Prostate gland (tissue), 2 donors: ENCODE data around the gene BUD23.

ENCODE experiments used
- POLR2AphosphoS5 ChIP-seq: sonication (generic); formaldehyde crosslinking; IDR thresholded peaks from one replicate; pipeline ENCODE4 v1.6.1; 2017; ENCODE audit warnings: antibody characterized with exemption
- TF ChIP-seq, protein P1 (sequence below), 4 experiments: fragments of 200-600 bp in 2 of 4; fragments of 450-650 bp in 2 of 4; sonication (generic) in 2 of 4; IDR thresholded peaks; 1 replicate in 3 of 4; 2 replicates in 1 of 4; pipeline ENCODE4 v1.5.1; 2016 to 2019; ENCODE audit warnings: antibody characterized with exemption in 4 of 4, mild to moderate bottlenecking in 2 of 4, moderate library complexity in 2 of 4

GRCh38 chr7:73648593-73649332 is 34.6 kb upstream of the BUD23 start:
- TF ChIP-seq POLR2AphosphoS5: no peak
- TF ChIP-seq, protein P1, sequence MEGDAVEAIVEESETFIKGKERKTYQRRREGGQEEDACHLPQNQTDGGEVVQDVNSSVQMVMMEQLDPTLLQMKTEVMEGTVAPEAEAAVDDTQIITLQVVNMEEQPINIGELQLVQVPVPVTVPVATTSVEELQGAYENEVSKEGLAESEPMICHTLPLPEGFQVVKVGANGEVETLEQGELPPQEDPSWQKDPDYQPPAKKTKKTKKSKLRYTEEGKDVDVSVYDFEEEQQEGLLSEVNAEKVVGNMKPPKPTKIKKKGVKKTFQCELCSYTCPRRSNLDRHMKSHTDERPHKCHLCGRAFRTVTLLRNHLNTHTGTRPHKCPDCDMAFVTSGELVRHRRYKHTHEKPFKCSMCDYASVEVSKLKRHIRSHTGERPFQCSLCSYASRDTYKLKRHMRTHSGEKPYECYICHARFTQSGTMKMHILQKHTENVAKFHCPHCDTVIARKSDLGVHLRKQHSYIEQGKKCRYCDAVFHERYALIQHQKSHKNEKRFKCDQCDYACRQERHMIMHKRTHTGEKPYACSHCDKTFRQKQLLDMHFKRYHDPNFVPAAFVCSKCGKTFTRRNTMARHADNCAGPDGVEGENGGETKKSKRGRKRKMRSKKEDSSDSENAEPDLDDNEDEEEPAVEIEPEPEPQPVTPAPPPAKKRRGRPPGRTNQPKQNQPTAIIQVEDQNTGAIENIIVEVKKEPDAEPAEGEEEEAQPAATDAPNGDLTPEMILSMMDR (IDR thresholded peaks at IDR 0.05): no peak
